K562 (cell line): Measurements from ENCODE around the gene R3HDM1. TPM values are rescaled to one million over a fixed set of nuclear protein-coding genes. Genes with fewer than 3 reads are reported as not detected.

Experiments
- ATAC-seq: fragments of 200-7000 bp; cut with Tn5 transposase; 3 replicates; pipeline ENCODE4 v1.9.1; 2020; ENCODE audit warnings: moderate library complexity
- BruUV-seq: library from RNA; stranded (reverse); fragments of 400-500 nt; replicated peaks from 2 replicates; lab custom pipeline; 2021; lab: Mats Ljungman, UMichigan
- CTCF ChIA-PET: fragments of 300-600 bp; formaldehyde crosslinking; extraction: SDS; loops from one replicate; lab custom pipeline; 2021; ENCODE audit warnings: low intra/inter-chr PET ratio; lab: Yijun Ruan, JAX
- POLR2A ChIA-PET: fragments of 300-600, 350-650 bp; sonication (Branson Sonifier 250); formaldehyde crosslinking; extraction: SDS; loops from one replicate; lab custom pipeline; 2021; ENCODE audit warnings: antibody characterized with exemption, inconsistent platforms; lab: Yijun Ruan, JAX
- DNase-seq, 4 experiments: peaks; one replicate each; pipeline versions ENCODE4 v3.0.0 to v3.0.0-alpha.2; 2011 to 2018; ENCODE audit warnings: low spot score in 3 of 4, mixed read lengths in 3 of 4; ENCODE audit errors: extremely low read depth in 1 of 4
- FAIRE-seq: peaks from 2 replicates; lab custom pipeline; 2011; peaks lifted over from hg19 to GRCh38; lab: Jason Lieb, UNC
- H2AFZ ChIP-seq: 2 replicates; pipeline ENCODE4 v1.6.0; 2011; ENCODE audit warnings: low read depth, low read length, control low read depth, inconsistent platforms
- H3K27ac ChIP-seq: fragments of 200-600 bp; 3 replicates; pipeline ENCODE4 v1.8.0; 2011; ENCODE audit warnings: low read depth, mild to moderate bottlenecking, control low read depth, inconsistent platforms, low read length, moderate library complexity, mixed read lengths; ENCODE audit errors: extremely low read depth
- H3K27me3 ChIP-seq, 2 experiments: fragments of 300-600 bp in 1 of 2; 2 replicates in 1 of 2; 3 replicates in 1 of 2; pipeline versions ENCODE4 v1.6.0 to v1.8.0; 2011; ENCODE audit warnings: inconsistent platforms in 2 of 2, low read length in 2 of 2, mild to moderate bottlenecking in 1 of 2, mixed read lengths in 1 of 2, moderate library complexity in 1 of 2; ENCODE audit not compliant: control insufficient read depth in 2 of 2, insufficient read depth in 2 of 2
- H3K36me3 ChIP-seq: fragments of 300-600 bp; 3 replicates; pipeline ENCODE4 v1.8.0; 2011; ENCODE audit warnings: mild to moderate bottlenecking, low read length, inconsistent platforms; ENCODE audit not compliant: control insufficient read depth, insufficient read depth
- H3K4me1 ChIP-seq, 2 experiments: fragments of 200-600 bp in 1 of 2; replicated peaks in 1 of 2; 2 replicates in 1 of 2; 3 replicates in 1 of 2; pipeline versions ENCODE4 v1.5.1 to v1.8.0; 2011; ENCODE audit warnings: inconsistent platforms in 2 of 2, low read length in 2 of 2, mild to moderate bottlenecking in 1 of 2, mixed read lengths in 1 of 2, moderate library complexity in 1 of 2; ENCODE audit not compliant: control insufficient read depth in 2 of 2, insufficient read depth in 2 of 2
- H3K4me2 ChIP-seq: 2 replicates; pipeline ENCODE4 v1.6.1; 2011; ENCODE audit warnings: low read length, control low read depth, inconsistent platforms, mixed read lengths; ENCODE audit not compliant: insufficient read depth
- H3K4me3 ChIP-seq: fragments of 200-600 bp; sonication (generic), shearing (Covaris generic); 2 replicates; pipeline ENCODE4 v1.5.1; 2016; ENCODE audit warnings: control low read depth, inconsistent platforms
- H3K79me2 ChIP-seq: fragments of 200-600 bp; 3 replicates; pipeline ENCODE4 v1.8.0; 2011; ENCODE audit warnings: low read length, inconsistent platforms; ENCODE audit not compliant: control insufficient read depth, insufficient read depth
- H3K9ac ChIP-seq, 2 experiments: 2 replicates each; pipeline versions ENCODE4 v1.6.0 to v1.6.1; 2011; ENCODE audit warnings: low read depth in 2 of 2, low read length in 2 of 2, control low read depth in 1 of 2, inconsistent platforms in 1 of 2, mild to moderate bottlenecking in 1 of 2, mixed read lengths in 1 of 2; ENCODE audit not compliant: insufficient read depth in 1 of 2
- H3K9me1 ChIP-seq: one replicate; pipeline ENCODE4 v1.6.0; 2011; ENCODE audit warnings: inconsistent platforms, mild to moderate bottlenecking, low read length, moderate library complexity; ENCODE audit not compliant: control insufficient read depth, insufficient read depth
- H3K9me3 ChIP-seq: replicated peaks from 2 replicates; pipeline ENCODE4 v1.5.1; 2011; ENCODE audit warnings: low read depth, low read length, inconsistent platforms; ENCODE audit not compliant: control insufficient read depth, insufficient read depth
- H4K20me1 ChIP-seq: replicated peaks from 2 replicates; pipeline ENCODE4 v1.6.1; 2011; ENCODE audit warnings: low read length, inconsistent platforms, mixed read lengths; ENCODE audit not compliant: control insufficient read depth, insufficient read depth
- CEBPB ChIP-seq: fragments of 450-650 bp; IDR thresholded peaks from 2 replicates; pipeline ENCODE4 v1.6.1; 2016; ENCODE audit warnings: missing genetic modification characterization, missing compliant biosample characterization
- CEBPG ChIP-seq, 3 experiments: fragments of 200-800 bp in 1 of 3; sonication (Bioruptor generic) in 1 of 3; sonication (generic) in 1 of 3; formaldehyde crosslinking in 1 of 3; IDR thresholded peaks in 2 of 3; conservative IDR thresholded peaks in 1 of 3; 2 replicates each; pipeline versions ENCODE4 v1.6.1 to v1.8.0; 2016 to 2022; ENCODE audit warnings: missing compliant biosample characterization in 2 of 3, missing genetic modification characterization in 2 of 3, mild to moderate bottlenecking in 1 of 3, missing genetic modification reagents in 1 of 3
- HNRNPK ChIP-seq: fragments of 200-400 bp; formaldehyde crosslinking; IDR thresholded peaks from one replicate; pipeline ENCODE4 v1.6.1; 2018; ENCODE audit warnings: mild to moderate bottlenecking, low read depth, low read length; ENCODE audit not compliant: poor library complexity, severe bottlenecking
- MLLT1 ChIP-seq, 2 experiments: fragments of 450-650 bp; IDR thresholded peaks; 2 replicates each; pipeline ENCODE4 v1.6.1; 2016
- MYBL2 ChIP-seq, 2 experiments: fragments of 450-650 bp in 1 of 2; sonication (generic) in 1 of 2; formaldehyde crosslinking in 1 of 2; IDR thresholded peaks; 2 replicates each; pipeline versions ENCODE4 v1.6.1 to v1.8.1; 2017 to 2022; ENCODE audit warnings: borderline replicate concordance in 1 of 2, inconsistent platforms in 1 of 2, low read depth in 1 of 2, mild to moderate bottlenecking in 1 of 2, missing genetic modification reagents in 1 of 2, moderate library complexity in 1 of 2
- NRF1 ChIP-seq, 2 experiments: fragments of 450-650 bp; IDR thresholded peaks in 1 of 2; conservative IDR thresholded peaks in 1 of 2; 2 replicates each; pipeline ENCODE4 v1.6.1; 2014; ENCODE audit warnings: mild to moderate bottlenecking in 2 of 2
- SMAD1 ChIP-seq: fragments of 150-350 bp; IDR thresholded peaks from 2 replicates; pipeline ENCODE4 v1.6.1; 2014; ENCODE audit warnings: low read length, low read depth; ENCODE audit not compliant: partially characterized antibody
- THAP12 ChIP-seq: fragments of 250-450 bp; sonication (Bioruptor Pico); IDR thresholded peaks from 2 replicates; pipeline ENCODE4 v1.9.0; 2021; ENCODE audit warnings: mild to moderate bottlenecking, inconsistent platforms
- ZNF165 ChIP-seq: fragments of 250-450 bp; sonication (Bioruptor Pico); IDR thresholded peaks from 2 replicates; pipeline ENCODE4 v1.4.0; 2020; ENCODE audit warnings: borderline replicate concordance
- WGBS: fragments of 100-300 bp; shearing (Covaris generic); methylation state at CpG from one replicate; pipeline ENCODE4 v1.1.6; 2016; ENCODE audit warnings: low coverage, mixed read lengths; ENCODE audit not compliant: insufficient coverage; ENCODE audit errors: missing lambda C conversion rate; 5-methylcytosine and 5-hydroxymethylcytosine counted together
- in situ Hi-C: fragments of 300-500 bp; cut with MboI; formaldehyde crosslinking; loops from 4 replicates; pipeline ENCODE4 v1.15.0; 2018; ENCODE audit warnings: inconsistent platforms, mixed read lengths
- intact Hi-C: fragments of 100-400 bp; cut with micrococcal nuclease; formaldehyde crosslinking; loops from 2 replicates; pipeline ENCODE4 v1.14.2; 2022
- polyA plus RNA-seq, 8 experiments: library from polyadenylated mRNA; depleted of rRNA in 4 of 8; stranded (reverse) in 5 of 8; unstranded in 3 of 8; fragments of >200 nt; fragmentation: Nextera tagmentation in 2 of 8; fragmentation: Illumina TruSeq in 1 of 8; extraction: Ambion mirVana in 2 of 8; extraction: Trizol in 1 of 8; gene quantifications; 2 replicates each; pipeline versions ENCODE4 v1.2.1 to v1.2.3, GENCODE V29; 2011 to 2014; ENCODE audit warnings: inconsistent platforms in 1 of 8, missing spikeins in 1 of 8
- total RNA-seq, 7 experiments: library from RNA; depleted of rRNA in 6 of 7; stranded (reverse); fragments of >200 nt in 6 of 7; fragmentation: Illumina TruSeq in 2 of 7; extraction: Trizol in 2 of 7; gene quantifications; 2 replicates each; pipeline versions ENCODE4 v1.2.1 to v1.2.3, GENCODE V29; 2011 to 2021; ENCODE audit warnings: low replicate concordance in 1 of 7

R3HDM1 gene
- total and polyA plus RNA-seq, 9 of the 15 experiments (the other 6 are each of a cell fraction or from before 2014, with no cell fraction given), result 12.4 to 89.4 (median 31.0) TPM

- CTCF ChIA-PET, result no interaction called here
Observed at GRCh38 chr2:135561925-135562324, 30.6 kb downstream of the R3HDM1 start.

More at GRCh38 chr2:135561925-135562324, 30.6 kb downstream of the R3HDM1 start:
- no peaks in the 10 kb centered on the region for H3K27me3 ChIP-seq
- no peaks in the 10 kb centered on the region for H4K20me1 ChIP-seq
- H3K4me2 ChIP-seq, result no peak overlapping the region
- H3K4me3 ChIP-seq, result no peak overlapping the region
- H3K27ac ChIP-seq, result no peak overlapping the region
- H3K4me1 ChIP-seq, result no peaks in the 10 kb centered on the region
- peaks cover 58% of the 10 kb centered on the region for H3K79me2 ChIP-seq
- POLR2A ChIA-PET, result interaction anchor here (1.6 kb wide), 1 partner anchor 11 kb away, joined by 4 read pairs; no protein-coding TSS in a partner anchor
- TF ChIP-seq SMAD1 (no peak), MYBL2 (IDR thresholded peaks at IDR 0.05; ENCODE audit: low read depth) (no peak), MYBL2 (CRISPR knock-in tag; IDR thresholded peaks at IDR 0.05; ENCODE audit: borderline replicate concordance) (no peak), MLLT1 (IDR thresholded peaks at IDR 0.05) (no peak), NRF1 (conservative IDR thresholded peaks at IDR 0.05 in 1 of 2, IDR thresholded peaks at IDR 0.05 in 1 of 2) (no peak), CEBPB (tag) (peak; percentile 55), ZNF165 (no peak), CEBPG (CRISPR knock-in tag; IDR thresholded peaks at IDR 0.05) (no peak), CEBPG (tag; conservative IDR thresholded peaks at IDR 0.05 in 1 of 2, IDR thresholded peaks at IDR 0.05 in 1 of 2) (peak; percentile 24 to 65; a peak in 1 of 4 replicates), HNRNPK (no peak), THAP12 (CRISPR knock-in tag) (no peak)
- WGBS, result 92% methylated on average over 4 of the region's 4 CpGs
- no peak overlapping the region for H2AFZ ChIP-seq
- H3K9me1 ChIP-seq, result no peaks in the 10 kb centered on the region
- no peak overlapping the region for H3K9ac ChIP-seq
- no peaks in the 10 kb centered on the region for H3K9me3 ChIP-seq
- in situ Hi-C loops, result no loop called here
- BruUV-seq, result no TSS peak
- intact Hi-C loops, result no loop called here
- H3K36me3 ChIP-seq, result 0 out of 3 replicates have a peak, but pooled peaks cover 10% of the 10 kb centered on the region
- FAIRE-seq (no peak), ATAC-seq (no peak), DNase-seq (no peak)
